Stimulated activated CD4-positive, alpha-beta T cell treated with anti-CD3 and anti-CD28 coated beads, Interleukin-4, amount 100 ng/mL, for 4 hours (primary cell): ENCODE data around the gene IL1B.
"Not testable (repeated sequence)": the region's sequence is repeated elsewhere in the genome, so short reads cannot be mapped to it uniquely, and the experiment has no call there.

Experiments
- DNase-seq, 2 experiments: peaks; one replicate each; pipeline ENCODE4 v3.0.0-alpha.2; 2020

IL1B gene

DNA sequence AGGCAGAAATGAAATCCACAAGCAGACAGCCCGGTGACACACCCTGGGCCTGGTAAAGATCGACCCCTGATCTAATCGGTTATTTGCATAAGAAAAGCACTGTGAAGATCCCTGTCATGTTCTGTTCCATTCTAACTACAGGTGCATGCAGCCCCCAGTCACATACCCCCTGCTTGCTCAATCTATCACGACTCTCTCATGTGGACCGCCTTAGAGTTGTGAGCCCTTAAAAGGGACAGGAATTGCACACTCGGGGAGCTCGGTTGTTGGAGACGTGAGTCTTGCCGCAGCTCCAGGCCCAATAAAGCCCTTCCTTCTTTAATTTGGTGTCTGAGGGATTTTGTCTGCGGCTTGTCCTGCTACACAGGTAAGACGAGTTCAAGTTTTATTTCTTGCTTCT, 13.4 kb upstream of the IL1B start:
- no peak for DNase-seq

DNA sequence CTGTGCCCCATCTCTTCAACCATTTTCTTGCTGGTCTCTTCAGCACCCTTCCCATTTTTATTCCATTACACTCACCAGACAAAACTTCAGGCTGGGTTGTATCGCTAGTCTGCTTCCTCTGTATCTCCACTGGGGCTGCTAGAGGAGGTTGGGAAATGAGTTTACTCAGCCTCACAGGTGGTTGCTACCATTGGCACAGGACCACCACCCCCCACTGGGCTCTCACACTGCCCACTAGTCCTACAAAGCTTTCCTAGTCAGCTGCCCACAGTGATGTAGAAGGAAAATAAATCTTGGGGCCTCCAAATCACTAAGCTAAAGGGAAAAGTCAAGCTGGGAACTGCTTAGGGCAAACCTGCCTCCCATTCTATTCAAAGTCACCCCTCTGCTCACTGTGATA, 12.3 kb upstream of the IL1B start:
- no peak for DNase-seq

DNA sequence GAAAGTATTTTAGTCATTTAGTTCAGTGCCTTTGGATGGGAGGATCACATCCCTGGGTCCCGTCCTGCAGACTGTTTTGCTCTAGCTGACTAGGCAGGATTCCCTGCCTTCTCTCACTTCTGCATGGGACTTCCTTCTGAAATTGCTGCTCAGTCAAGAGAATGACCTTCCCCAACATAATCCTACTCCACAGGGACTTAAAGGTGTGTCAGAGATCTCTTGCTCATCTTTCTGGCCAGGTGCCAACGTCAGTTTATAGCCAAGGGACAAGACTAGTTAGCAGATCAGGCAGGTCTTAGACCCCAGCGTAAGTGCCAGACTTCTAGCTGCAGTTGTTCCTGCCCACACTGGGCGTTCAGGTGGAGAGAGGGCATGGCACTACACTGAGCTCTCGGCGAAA, 9.5 kb upstream of the IL1B start:
- no peak for DNase-seq

DNA sequence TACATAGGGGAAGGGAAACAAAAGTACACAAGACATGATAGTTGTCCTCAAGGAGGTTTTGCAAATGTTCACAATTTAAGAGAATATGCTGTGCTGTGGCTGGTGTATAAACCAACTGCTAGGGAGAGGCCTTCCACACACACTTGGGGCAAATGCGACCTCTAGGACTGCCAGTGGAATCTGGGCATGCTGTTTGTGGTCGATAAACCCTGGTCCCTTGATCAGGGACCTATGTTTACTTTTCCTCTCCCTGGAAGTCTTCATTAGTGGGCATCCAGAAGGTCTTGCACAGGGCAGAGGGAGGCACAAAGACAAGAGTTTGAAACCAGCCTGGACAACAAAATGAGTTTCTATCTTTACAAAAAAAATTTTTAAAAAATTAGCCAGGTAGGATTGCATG, 7.3 kb upstream of the IL1B start:
- no peak for DNase-seq

DNA sequence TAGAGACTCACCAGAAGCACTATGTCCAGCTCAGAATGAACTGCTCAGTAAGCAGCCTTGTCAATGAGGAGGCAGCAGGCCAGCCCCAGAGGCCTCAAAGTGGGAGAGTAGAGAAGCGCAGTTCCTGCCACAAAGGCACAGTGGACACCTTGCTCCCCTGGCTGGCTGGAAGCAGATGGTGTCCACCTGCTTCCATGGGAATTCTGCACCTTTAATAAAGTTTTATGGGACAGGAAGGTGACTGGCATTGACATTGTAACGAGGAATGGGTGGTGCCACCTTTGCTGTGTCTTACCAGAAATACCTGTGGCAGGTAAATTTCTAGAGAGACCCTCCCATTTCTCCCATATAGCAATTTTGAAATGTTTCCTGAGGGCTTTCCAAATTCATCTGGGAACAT, 6.7 kb upstream of the IL1B start:
- DNase-seq, result no peak

DNA sequence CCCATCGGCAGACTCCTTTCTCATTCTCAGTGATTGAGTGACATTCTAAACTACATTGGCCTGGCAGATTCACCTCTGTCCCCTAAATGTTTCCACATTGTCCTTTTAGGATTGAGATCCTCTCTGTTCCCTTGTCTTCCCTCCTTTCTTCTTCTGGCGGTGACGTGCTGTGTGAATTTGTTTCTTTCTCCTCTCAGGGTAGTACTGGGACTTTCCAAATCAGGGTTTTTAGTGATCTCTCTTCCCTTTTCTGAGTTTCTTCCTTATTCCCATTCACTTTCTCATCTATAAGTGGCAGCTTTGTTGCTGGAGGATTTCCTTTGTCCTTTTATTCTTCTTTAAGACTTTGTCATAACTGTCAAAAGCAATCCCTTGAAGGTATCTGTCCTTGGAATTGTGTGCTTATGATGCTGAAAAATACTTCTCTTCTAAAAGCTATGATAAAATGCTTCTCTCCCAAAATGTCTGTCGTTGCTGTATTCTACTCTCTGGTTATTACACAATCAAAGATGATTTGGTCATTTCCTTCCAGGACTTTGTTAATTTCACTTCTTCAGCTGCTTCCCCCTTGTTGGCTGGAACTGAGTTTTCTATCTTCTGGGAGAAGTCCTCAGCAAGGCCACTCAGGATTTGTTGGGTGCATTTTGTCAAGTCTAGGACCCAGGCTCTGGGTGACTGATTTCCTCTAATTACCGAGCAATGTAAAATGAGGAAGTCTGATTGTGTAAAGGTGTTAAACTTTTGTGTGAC, 4.9 kb upstream of the IL1B start:
- DNase-seq, result no peak

DNA sequence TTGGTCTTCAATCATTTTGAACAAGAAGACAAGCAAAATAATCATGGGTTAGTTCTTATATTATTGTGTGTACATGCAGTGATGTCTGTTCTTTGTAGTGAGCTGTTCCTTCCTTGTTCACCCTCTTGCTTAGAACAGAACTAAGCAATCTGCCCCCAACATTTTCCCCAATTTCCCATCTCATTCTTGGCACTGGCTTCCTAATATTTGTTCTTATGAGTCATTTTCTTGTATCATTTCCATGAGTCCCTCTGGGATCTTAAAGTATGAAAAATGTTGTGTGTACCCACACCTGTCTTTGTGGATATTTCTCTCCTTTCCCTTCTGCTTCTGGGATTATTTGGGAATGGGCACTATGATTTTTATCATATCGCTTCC, 3.5 kb upstream of the IL1B start:
- no peak for DNase-seq

DNA sequence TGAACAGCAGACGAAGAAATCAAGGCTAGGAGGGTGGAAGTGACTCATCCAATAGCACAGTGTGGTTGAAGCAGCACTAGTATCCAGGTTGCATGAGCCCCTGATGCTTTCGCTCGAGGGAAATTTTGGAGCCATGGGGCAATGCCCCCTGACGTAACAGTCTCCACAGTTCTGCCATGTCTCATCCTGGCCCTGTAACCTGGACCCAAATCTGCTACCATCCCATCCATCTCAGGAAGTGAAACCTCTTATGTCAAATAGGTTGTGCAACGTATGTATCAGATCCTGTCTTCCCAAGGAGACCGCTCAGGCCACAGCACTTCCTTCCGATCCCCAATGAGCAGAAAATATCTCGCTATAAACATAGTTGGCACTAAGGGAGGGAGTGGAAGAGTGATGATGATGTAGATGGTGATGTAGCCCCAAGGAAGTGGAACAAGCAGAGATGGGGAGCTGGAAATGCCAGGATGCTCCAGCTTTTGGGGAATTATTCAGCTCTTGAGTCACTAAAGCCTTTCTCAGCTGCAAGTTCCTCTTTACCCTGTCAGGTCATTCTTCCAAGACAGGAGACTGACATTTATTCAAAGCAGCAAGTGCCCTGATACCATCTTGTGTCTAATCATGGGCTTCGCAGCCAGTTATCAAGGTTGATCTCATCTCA, 3.0 kb upstream of the IL1B start:
- DNase-seq, result no peak

DNA sequence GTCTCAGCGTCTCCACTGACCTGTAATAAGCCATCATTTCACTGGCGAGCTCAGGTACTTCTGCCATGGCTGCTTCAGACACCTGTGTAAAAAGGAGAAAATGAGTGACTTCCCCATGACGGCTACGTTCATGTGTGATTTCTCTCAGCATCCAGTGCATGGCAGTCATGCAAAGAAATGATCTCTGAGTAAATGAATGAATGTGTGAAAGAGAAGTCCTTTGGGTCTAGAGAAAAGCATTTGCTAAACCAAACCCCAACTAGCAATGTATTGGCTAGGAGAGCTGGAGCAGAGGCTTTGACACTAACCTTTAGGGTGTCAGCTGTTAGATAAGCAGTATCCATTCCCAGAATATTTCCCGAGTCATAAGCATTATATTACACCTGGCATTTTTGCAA, 417 bp downstream of the IL1B start:
- no peak for DNase-seq

DNA sequence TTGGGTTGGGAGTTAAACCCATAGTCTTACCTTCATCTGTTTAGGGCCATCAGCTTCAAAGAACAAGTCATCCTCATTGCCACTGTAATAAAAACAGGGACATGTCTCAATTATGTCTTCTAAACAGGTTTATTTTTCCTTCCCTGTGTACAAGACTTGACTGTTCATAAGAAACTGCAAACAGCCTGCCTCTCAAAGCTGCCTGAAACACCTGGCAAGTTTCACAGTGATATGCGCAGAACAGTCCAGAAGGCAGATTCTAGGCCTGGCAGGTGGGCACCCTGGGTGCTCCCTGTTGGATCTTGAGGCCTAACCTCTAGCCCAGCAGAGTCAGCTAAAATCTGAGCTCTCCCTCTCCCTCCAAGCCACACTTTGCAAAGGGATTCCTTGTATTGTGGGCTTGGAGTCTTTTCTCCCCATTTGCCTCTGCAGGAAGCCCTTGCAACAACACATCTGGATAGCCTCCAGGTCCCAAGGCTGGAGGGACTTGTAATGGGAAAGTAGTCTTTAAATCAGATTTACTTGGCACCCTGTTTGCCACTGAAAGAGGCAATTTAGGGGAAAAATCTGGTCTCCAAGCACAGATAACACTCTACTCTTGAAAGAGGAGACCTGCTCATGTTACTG, 930 bp downstream of the IL1B start:
- DNase-seq, result no peak

DNA sequence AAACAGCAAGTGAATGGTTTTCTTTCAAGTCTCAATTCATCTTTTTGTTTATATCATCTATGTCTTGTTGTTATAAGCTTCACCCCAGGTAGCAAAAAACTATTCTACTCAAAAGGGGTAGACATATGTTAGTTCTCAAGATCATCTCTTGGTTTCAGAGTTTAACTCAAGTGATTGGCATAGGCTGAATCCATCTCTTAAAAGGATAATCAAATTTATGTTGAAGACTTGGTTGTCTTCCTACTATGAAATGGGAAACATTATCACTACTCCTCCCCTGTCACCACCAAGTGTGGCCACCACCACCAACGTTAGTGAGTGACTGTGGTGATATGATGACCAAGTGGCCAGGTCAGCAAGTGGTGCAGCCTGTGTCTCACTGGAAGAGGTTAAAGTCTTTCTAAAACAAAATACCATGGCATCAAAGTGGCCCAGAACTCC, 1.5 kb downstream of the IL1B start:
- no peak for DNase-seq

DNA sequence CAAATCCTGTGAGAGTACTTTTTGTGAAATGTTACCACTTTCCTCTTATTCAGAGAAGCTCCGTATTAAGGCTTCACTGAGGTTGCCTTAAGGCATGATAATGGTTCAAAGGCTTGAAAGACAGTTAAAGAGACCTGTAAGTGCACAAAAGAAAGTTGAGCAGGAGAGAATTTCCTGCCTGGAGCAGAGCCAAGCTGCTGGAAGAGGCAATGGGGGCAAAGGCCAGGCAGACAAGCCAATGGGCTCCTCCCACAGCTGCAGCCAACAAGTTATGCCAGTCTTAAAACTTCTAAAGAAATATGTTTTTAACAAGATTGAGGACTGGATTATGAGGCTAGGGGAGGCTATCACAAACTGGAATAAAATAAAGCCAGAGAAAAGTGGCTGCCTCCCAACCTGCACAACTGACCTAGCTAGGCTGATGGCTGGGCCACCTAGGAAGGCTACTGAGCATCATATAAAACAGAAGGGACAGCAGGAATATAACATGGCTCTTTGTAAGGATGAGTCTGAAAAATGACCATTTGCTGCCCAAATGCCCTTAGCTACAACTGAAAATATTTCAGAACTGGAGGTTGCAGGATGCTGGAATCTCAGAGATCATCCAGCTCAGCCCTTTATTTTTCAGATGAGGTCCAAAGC, 2.1 kb downstream of the IL1B start:
- DNase-seq, result no peak

DNA sequence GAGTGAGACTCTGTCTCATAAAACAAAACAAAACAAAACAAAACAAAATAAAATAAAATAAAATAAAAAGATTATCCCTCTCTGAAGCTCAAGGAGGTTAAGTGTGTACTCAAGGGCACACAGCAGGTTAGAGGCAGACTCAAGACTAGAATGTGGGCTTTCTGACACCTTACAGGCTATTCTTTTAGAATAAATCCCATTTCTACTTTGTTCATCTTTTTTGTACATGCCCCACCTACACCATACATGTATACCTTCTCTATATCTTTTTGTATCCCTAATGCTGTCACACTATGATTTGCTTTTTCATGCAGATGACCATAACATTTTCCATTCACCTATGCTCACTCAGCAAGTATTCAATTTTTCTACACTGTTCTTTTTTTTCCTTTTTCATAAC, 2.6 kb downstream of the IL1B start:
- no peak for DNase-seq

DNA sequence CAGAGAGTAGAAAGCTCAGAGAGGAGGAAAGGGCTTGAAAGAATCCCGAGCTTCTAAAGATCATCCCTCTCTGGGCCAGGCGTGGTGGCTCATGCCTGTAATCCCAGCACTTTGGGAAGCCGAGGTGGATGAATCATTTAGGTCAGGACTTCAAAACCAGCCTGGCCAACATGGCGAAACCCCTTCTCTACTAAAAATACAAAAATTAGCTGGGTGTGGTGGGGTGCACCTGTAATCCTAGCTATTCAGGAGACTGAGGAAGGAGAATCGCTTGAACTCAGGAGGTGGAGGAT, 3.0 kb downstream of the IL1B start:
- not testable (repeated sequence) for DNase-seq

DNA sequence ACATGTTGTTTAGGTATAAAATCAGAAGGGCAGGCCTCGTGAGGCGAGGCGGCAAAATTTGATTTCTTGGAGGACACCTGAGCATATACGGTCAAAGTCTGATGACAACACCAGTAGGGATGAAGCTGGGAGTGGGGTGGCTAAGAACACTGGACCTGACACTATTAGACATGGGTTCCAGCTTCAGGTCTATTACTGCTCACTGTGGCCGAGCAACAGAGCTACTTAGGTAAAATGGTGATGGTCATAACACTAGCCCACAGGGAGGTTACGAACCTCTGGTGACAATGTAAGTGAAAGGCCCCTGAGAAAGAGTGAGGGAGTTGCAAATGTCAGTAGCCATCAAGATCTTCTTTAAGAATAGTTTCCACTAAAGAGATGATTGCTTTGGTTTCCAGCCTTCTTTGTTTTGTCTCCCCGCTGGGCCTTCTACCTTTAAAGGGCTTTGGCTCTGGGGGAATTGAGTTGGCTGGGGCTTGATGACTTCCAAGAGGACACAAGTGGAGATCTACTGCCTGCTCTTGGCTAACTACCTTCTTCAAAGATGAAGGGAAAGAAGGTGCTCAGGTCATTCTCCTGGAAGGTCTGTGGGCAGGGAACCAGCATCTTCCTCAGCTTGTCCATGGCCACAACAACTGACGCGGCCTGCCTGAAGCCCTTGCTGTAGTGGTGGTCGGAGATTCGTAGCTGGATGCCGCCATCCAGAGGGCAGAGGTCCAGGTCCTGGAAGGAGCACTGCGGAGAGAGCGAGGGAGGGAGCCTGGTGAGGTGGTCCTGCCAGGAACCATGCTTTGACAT, 3.5 kb downstream of the IL1B start:
- no peak for DNase-seq

DNA sequence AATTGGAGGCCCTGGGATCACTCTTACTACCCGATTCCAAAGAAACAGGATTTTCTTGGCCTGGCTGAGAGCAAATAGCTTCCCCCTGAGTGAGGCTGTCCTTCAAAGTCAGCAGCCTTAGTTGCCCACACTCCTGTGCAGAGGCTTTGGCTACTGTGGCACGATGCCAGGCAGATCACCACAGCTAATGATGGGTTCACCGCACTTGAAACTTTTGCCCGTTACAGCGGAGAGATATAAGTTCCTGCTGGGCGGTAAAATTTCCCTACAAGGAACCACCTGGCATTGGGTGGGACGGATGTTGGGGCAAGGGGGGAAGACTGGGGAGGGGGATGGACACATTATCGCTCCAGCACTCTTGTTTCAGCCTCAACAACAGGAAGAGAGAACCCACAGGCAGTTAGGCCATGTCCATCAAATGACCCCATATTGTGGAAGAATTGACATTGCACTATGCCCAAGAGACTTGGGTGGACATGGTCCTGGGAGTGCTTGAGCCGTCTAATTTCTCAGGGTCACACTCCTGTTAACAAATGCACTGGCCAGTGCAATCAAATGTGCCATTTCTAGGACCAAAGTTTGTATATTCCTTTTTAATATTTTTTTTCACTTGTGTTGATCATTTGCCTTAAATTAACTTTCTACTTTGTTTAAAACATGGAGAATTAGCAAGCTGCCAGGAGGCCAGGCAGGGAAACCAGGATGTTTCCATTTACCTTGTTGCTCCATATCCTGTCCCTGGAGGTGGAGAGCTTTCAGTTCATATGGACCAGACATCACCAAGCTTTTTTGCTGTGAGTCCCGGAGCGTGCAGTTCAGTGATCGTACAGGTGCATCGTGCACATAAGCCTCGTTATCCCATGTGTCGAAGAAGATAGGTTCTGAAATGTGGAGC, 4.4 kb downstream of the IL1B start:
- DNase-seq, result no peak

DNA sequence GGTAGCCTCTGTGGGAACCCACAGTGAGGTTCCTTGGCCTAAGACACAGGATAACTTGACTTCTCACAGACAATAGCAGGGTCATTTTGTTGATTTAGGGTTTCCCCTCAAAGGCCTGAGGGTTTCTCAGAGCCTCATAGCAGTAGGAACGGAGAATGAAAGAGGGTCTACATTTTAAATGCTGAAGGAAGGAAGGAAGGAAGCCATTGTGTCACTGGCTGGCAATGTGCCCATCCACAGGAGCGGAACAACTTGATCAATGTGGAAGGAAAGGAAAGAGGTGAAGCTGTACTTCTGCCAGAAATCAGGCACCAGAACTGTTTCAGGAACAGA, 5.1 kb downstream of the IL1B start:
- no peak for DNase-seq

DNA sequence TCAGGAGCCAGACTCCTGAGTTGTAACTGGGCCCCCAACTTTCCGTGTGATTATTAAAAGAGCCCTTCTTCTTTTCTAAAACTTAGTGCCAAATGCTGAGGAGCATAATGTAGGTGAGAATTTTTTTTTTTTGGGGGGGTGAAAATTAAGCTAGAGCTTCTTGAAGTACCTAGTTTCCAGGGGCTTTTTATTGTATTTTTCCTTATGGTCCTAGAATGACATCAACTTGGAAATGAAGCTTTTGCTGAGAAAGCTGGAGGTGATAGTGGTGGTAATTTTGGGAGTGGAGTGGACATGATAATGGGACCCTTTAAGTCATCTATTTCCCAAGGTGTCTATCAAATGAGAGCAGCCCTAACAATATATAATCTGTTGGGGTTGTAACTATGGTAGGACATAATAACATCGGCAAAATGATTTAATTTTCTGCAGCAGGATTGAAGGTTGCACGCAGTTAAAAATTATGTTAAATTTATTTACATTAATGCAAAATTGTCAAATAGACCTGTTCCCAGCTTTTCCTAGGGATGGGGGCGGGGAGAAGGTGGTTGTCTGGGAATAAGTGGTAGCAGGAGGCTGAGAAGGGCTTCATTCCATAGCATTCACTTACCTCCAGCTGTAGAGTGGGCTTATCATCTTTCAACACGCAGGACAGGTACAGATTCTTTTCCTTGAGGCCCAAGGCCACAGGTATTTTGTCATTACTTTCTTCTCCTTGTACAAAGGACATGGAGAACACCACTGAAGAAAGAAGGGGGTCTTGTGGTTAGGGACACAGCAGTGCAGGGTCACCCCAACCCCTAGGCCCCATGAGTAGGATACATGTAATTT, 5.7 kb downstream of the IL1B start:
- no peak for DNase-seq

DNA sequence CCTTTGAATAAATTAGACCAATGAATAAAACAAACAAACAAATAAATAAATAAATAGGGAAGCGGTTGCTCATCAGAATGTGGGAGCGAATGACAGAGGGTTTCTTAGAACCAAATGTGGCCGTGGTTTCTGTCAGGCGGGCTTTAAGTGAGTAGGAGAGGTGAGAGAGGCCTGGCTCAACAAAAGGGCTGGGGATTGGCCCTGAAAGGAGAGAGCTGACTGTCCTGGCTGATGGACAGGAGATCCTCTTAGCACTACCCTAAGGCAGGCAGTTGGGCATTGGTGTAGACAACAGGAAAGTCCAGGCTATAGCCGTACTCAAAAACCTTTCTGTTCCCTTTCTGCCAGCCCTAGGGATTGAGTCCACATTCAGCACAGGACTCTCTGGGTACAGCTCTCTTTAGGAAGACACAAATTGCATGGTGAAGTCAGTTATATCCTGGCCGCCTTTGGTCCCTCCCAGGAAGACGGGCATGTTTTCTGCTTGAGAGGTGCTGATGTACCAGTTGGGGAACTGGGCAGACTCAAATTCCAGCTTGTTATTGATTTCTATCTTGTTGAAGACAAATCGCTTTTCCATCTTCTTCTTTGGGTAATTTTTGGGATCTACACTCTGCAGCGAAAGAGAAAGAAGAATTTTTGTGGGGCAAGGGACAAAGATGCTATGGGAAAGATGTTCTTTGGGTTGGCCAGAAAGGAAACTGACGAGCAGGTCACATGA, 6.5 kb downstream of the IL1B start:
- DNase-seq, result no peak

DNA sequence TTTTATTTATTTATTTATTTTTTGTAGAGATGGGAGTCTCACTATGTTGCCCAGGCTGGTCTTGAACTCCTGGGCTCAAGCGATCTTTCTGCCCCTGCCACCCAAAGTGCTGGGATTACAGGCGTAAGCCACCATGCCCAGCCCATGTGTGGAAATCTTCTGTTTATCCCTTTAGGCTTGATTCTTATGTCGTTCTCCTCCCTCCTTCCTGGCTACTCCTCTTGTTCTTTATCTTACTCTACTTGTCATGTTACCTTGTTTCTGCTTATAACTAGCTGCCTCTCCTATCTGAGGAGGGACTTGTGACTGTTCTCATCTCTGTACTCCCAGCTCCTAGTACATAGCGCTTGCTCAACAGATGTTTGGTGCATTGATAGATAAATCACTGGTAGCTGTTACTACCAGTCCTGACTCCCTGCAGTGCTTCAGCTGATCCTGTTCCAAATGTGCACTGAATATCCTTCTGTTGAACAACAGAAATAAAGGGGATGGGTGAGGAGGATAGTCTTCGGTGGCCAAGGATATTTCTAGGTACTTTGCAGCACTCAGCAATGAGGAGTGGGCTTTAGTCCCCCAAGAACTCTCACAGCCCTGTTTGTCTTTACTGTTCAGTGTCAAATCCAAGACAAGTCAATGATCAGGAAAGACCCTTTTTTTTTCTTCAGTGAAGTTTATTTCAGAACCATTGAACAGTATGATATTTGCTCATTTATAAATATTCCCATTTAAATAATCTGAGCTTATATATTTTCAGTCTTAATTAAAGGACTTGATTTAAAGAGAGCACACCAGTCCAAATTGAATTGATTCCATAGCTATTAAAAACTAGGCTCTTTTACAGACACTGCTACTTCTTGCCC, 7.2 kb downstream of the IL1B start:
- no peak for DNase-seq
